Measurements from ENCODE around the gene SOSTDC1. TPM values are rescaled to one million over a fixed set of nuclear protein-coding genes. Genes with fewer than 3 reads are reported as not detected.

Gene SOSTDC1
- polyA plus RNA-seq, 3 donors = not detected

- peak; percentile 30 for TF ChIP-seq CTCF (IDR thresholded peaks at IDR 0.05)
- Mint-ChIP-seq H3K9me3 (peaks cover 0 to 4% (median 0%) of the 10 kb centered on the region in 7 donors), H3K4me3 (peak overlapping the region; percentile 88 to 96), H3K4me1 (peaks cover 28% of the 10 kb centered on the region), H3K27ac (peak overlapping the region; percentile 19 to 91 (median 73)), H3K36me3 (peaks cover 0 to 1% of the 10 kb centered on the region in 2 donors), H3K27me3 (ENCODE audit: low read depth in 3 of 3) (peaks cover 26 to 50% (median 28%) of the 10 kb centered on the region in 3 donors)
- Histone ChIP-seq H3K4me2 (replicated peaks; ENCODE audit: extremely low read depth, low read length, poor library complexity, severe bottlenecking) (peak overlapping the region; percentile 97), H3K9me3 (replicated peaks in 1 of 2; ENCODE audit: control insufficient read depth in 1 of 2, insufficient read depth in 1 of 2, low read length in 2 of 2) (no peaks in the 10 kb centered on the region), H3K4me1 (ENCODE audit: control insufficient read depth in 1 of 2, insufficient read depth in 2 of 2, low read length in 2 of 2) (peaks cover 19 to 24% of the 10 kb centered on the region in 2 donors), H3K27me3 (ENCODE audit: control insufficient read depth in 2 of 2, insufficient read depth in 2 of 2, low read length in 2 of 2) (peaks cover 7 to 23% of the 10 kb centered on the region in 2 donors), H3K79me2 (ENCODE audit: insufficient read depth, low read length) (no peaks in the 10 kb centered on the region), H3K36me3 (replicated peaks in 1 of 2; ENCODE audit: control insufficient read depth in 1 of 2, insufficient read depth in 2 of 2, low read length in 2 of 2) (no peaks in the 10 kb centered on the region), H3K4me3 (replicated peaks in 1 of 3; ENCODE audit: low read depth in 2 of 3, low read length in 3 of 3) (peak overlapping the region; percentile 40 to 77 (median 49)), H3K9ac (ENCODE audit: insufficient read depth, low read length, poor library complexity, severe bottlenecking) (peak overlapping the region; percentile 74), H2AFZ (ENCODE audit: insufficient read depth, low read depth, low read length, poor library complexity, severe bottlenecking) (peak overlapping the region; percentile 96), H4K20me1 (ENCODE audit: insufficient read depth, low read length) (no peaks in the 10 kb centered on the region), H3K27ac (ENCODE audit: low read depth in 1 of 2, low read length in 2 of 2) (peak overlapping the region; percentile 38 to 67)
- intact Hi-C loops (cut with micrococcal nuclease) = no loop called here
- peak; percentile 60 to 73 (median 64) for DNase-seq
- under 1% methylated on average over 50 of the region's 56 CpGs for WGBS (ENCODE audit: insufficient coverage)
Measured at GRCh38 chr7:16420649-16421332, 44.7 kb downstream of the SOSTDC1 start.

GRCh38 chr7:16420329-16420648 is 45.2 kb downstream of the SOSTDC1 start:
- Histone ChIP-seq H3K4me2 (replicated peaks; ENCODE audit: extremely low read depth, low read length, poor library complexity, severe bottlenecking) (peak overlapping the region; percentile 97), H3K9me3 (replicated peaks in 1 of 2; ENCODE audit: control insufficient read depth in 1 of 2, insufficient read depth in 1 of 2, low read length in 2 of 2) (no peaks in the 10 kb centered on the region), H3K9ac (ENCODE audit: insufficient read depth, low read length, poor library complexity, severe bottlenecking) (peak overlapping the region; percentile 74), H3K4me3 (replicated peaks in 1 of 3; ENCODE audit: low read depth in 2 of 3, low read length in 3 of 3) (peak overlapping the region; percentile 40 to 77 (median 49)), H3K27ac (ENCODE audit: low read depth in 1 of 2, low read length in 2 of 2) (peak overlapping the region; percentile 38 to 67), H2AFZ (ENCODE audit: insufficient read depth, low read depth, low read length, poor library complexity, severe bottlenecking) (peak overlapping the region; percentile 96), H3K27me3 (ENCODE audit: control insufficient read depth in 2 of 2, insufficient read depth in 2 of 2, low read length in 2 of 2) (peaks cover 12 to 28% of the 10 kb centered on the region in 2 donors), H4K20me1 (ENCODE audit: insufficient read depth, low read length) (no peaks in the 10 kb centered on the region), H3K4me1 (ENCODE audit: control insufficient read depth in 1 of 2, insufficient read depth in 2 of 2, low read length in 2 of 2) (peaks cover 19 to 24% of the 10 kb centered on the region in 2 donors), H3K79me2 (ENCODE audit: insufficient read depth, low read length) (no peaks in the 10 kb centered on the region), H3K36me3 (replicated peaks in 1 of 2; ENCODE audit: control insufficient read depth in 1 of 2, insufficient read depth in 2 of 2, low read length in 2 of 2) (no peaks in the 10 kb centered on the region)
- peak overlapping the region in 4 of 7 donors; percentile 35 to 91 (median 88) for H3K27ac Mint-ChIP-seq
- TF ChIP-seq CTCF (IDR thresholded peaks at IDR 0.05) = no peak
- peaks cover 28% of the 10 kb centered on the region for H3K4me1 Mint-ChIP-seq
- no peak for DNase-seq
- peaks cover 0 to 4% (median 0%) of the 10 kb centered on the region in 7 donors for H3K9me3 Mint-ChIP-seq
- H3K4me3 Mint-ChIP-seq = peak overlapping the region; percentile 88 to 96
- H3K27me3 Mint-ChIP-seq (ENCODE audit: low read depth in 3 of 3) = peaks cover 31 to 55% (median 33%) of the 10 kb centered on the region in 3 donors
- 0% methylated on average over 2 of the region's 3 CpGs for WGBS (ENCODE audit: insufficient coverage)
- intact Hi-C loops (cut with micrococcal nuclease) = no loop called here
- H3K36me3 Mint-ChIP-seq = peaks cover 0 to 1% of the 10 kb centered on the region in 2 donors
